Measurements from ENCODE around the gene LUC7L2. TPM values are rescaled to one million over a fixed set of nuclear protein-coding genes. Genes with fewer than 3 reads are reported as not detected.

Gene LUC7L2
- total RNA-seq, 1 donor = 48.9 TPM

DNA sequence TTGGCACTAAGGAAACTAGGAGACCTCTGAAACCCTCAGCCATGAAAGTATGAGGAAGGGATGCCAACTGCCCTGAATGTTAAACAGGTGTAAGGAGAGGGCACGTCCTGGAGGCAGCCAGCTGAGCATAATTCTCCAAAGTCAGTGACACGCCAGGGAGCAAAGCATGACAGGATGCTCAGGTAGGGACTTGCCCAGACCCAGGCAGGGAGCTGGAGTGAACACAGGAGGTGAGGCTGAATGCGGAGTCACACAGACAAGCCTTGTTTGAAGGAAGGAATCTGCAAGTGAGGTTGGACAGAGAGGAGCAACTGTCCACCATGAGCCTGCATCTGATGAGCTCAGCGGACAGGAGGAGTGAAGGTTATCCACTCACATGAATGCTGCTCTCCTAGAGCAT lies 82.3 kb downstream of the LUC7L2 start:
- H3K79me2 ChIP-seq (ENCODE audit: insufficient read depth, low read length) = no peaks in the 10 kb centered on the region
- TF ChIP-seq, protein P1, sequence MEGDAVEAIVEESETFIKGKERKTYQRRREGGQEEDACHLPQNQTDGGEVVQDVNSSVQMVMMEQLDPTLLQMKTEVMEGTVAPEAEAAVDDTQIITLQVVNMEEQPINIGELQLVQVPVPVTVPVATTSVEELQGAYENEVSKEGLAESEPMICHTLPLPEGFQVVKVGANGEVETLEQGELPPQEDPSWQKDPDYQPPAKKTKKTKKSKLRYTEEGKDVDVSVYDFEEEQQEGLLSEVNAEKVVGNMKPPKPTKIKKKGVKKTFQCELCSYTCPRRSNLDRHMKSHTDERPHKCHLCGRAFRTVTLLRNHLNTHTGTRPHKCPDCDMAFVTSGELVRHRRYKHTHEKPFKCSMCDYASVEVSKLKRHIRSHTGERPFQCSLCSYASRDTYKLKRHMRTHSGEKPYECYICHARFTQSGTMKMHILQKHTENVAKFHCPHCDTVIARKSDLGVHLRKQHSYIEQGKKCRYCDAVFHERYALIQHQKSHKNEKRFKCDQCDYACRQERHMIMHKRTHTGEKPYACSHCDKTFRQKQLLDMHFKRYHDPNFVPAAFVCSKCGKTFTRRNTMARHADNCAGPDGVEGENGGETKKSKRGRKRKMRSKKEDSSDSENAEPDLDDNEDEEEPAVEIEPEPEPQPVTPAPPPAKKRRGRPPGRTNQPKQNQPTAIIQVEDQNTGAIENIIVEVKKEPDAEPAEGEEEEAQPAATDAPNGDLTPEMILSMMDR (IDR thresholded peaks at IDR 0.05; ENCODE audit: extremely low read depth, low read depth, low read length) = no peak

GRCh38 chr7:139446051-139446890 lies 86.6 kb downstream of the LUC7L2 start:
- H3K4me1 ChIP-seq (ENCODE audit: insufficient read depth, low read length) = peaks cover under 1% of the 10 kb centered on the region
- H4K20me1 ChIP-seq (ENCODE audit: insufficient read depth, low read length) = no peaks in the 10 kb centered on the region
- no peak overlapping the region for H3K27ac ChIP-seq (ENCODE audit: low read depth, low read length)
- no peak for DNase-seq (ENCODE audit: insufficient read length, low spot score, missing footprints)
- TF ChIP-seq, protein P1 (IDR thresholded peaks at IDR 0.05; ENCODE audit: extremely low read depth, low read depth, low read length) = no peak
- no peak overlapping the region for H3K4me3 ChIP-seq (ENCODE audit: insufficient read depth, low read length)
- H3K9me3 ChIP-seq (ENCODE audit: low read depth, low read length) = no peaks in the 10 kb centered on the region
- no peaks in the 10 kb centered on the region for H3K36me3 ChIP-seq (ENCODE audit: insufficient read depth, low read length)
- no peak overlapping the region for H2AFZ ChIP-seq (ENCODE audit: low read length)
- H3K4me2 ChIP-seq (ENCODE audit: insufficient read depth, low read length) = no peak overlapping the region
- H3K79me2 ChIP-seq (ENCODE audit: insufficient read depth, low read length) = no peaks in the 10 kb centered on the region
- no peaks in the 10 kb centered on the region for H3K27me3 ChIP-seq (ENCODE audit: insufficient read depth, low read length)

More for the DNA sequence above, 82.3 kb downstream of the LUC7L2 start:
- no peaks in the 10 kb centered on the region for H3K27me3 ChIP-seq (ENCODE audit: insufficient read depth, low read length)
- H2AFZ ChIP-seq (ENCODE audit: low read length) = no peak overlapping the region
- no peaks in the 10 kb centered on the region for H3K9me3 ChIP-seq (ENCODE audit: low read depth, low read length)
- H3K27ac ChIP-seq (ENCODE audit: low read depth, low read length) = no peak overlapping the region
- no peaks in the 10 kb centered on the region for H3K36me3 ChIP-seq (ENCODE audit: insufficient read depth, low read length)
- H4K20me1 ChIP-seq (ENCODE audit: insufficient read depth, low read length) = no peaks in the 10 kb centered on the region
- H3K4me3 ChIP-seq (ENCODE audit: insufficient read depth, low read length) = no peak overlapping the region
- no peaks in the 10 kb centered on the region for H3K4me1 ChIP-seq (ENCODE audit: insufficient read depth, low read length)
- peak; percentile 9 for DNase-seq (ENCODE audit: insufficient read length, low spot score, missing footprints)
- H3K4me2 ChIP-seq (ENCODE audit: insufficient read depth, low read length) = no peak overlapping the region

- Histone ChIP-seq H3K4me1 (ENCODE audit: insufficient read depth, low read length) (peaks cover 23% of the 10 kb centered on the region), H3K27ac (ENCODE audit: low read depth, low read length) (no peak overlapping the region), H3K4me3 (ENCODE audit: insufficient read depth, low read length) (no peak overlapping the region), H2AFZ (ENCODE audit: low read length) (no peak overlapping the region), H3K4me2 (ENCODE audit: insufficient read depth, low read length) (no peak overlapping the region), H3K27me3 (ENCODE audit: insufficient read depth, low read length) (no peaks in the 10 kb centered on the region), H3K79me2 (ENCODE audit: insufficient read depth, low read length) (no peaks in the 10 kb centered on the region), H3K9me3 (ENCODE audit: low read depth, low read length) (no peaks in the 10 kb centered on the region), H3K36me3 (ENCODE audit: insufficient read depth, low read length) (no peaks in the 10 kb centered on the region), H4K20me1 (ENCODE audit: insufficient read depth, low read length) (no peaks in the 10 kb centered on the region)
- TF ChIP-seq, protein P1 (IDR thresholded peaks at IDR 0.05; ENCODE audit: extremely low read depth, low read depth, low read length) = no peak
- no peak for DNase-seq (ENCODE audit: insufficient read length, low spot score, missing footprints)
These were observed 91.2 kb downstream of the LUC7L2 start for GRCh38 chr7:139450851-139451250.

GRCh38 chr7:139451638-139452037 lies 91.9 kb downstream of the LUC7L2 start:
- Histone ChIP-seq H3K4me2 (ENCODE audit: insufficient read depth, low read length) (no peak overlapping the region), H2AFZ (ENCODE audit: low read length) (peak overlapping the region; percentile 41)
- peak; percentile 95 for DNase-seq (ENCODE audit: insufficient read length, low spot score, missing footprints)

More at GRCh38 chr7:139451638-139452037, 91.9 kb downstream of the LUC7L2 start:
- H3K27ac ChIP-seq (ENCODE audit: low read depth, low read length) = peak overlapping the region; percentile 28
- TF ChIP-seq, protein P1 (IDR thresholded peaks at IDR 0.05; ENCODE audit: extremely low read depth, low read depth, low read length) = no peak
- H4K20me1 ChIP-seq (ENCODE audit: insufficient read depth, low read length) = no peaks in the 10 kb centered on the region
- H3K4me3 ChIP-seq (ENCODE audit: insufficient read depth, low read length) = no peak overlapping the region
- H3K79me2 ChIP-seq (ENCODE audit: insufficient read depth, low read length) = no peaks in the 10 kb centered on the region
- no peaks in the 10 kb centered on the region for H3K9me3 ChIP-seq (ENCODE audit: low read depth, low read length)
- H3K4me1 ChIP-seq (ENCODE audit: insufficient read depth, low read length) = peaks cover 23% of the 10 kb centered on the region
- no peaks in the 10 kb centered on the region for H3K27me3 ChIP-seq (ENCODE audit: insufficient read depth, low read length)
- no peaks in the 10 kb centered on the region for H3K36me3 ChIP-seq (ENCODE audit: insufficient read depth, low read length)

All from osteoblast (primary cell).